GM12873 (cell line): Measurements from ENCODE around the gene PPIF.

ENCODE experiments used
- TF ChIP-seq, protein P1 (sequence below): IDR thresholded peaks from 2 replicates; pipeline ENCODE4 v1.5.1; 2012; ENCODE audit warnings: low read depth, mild to moderate bottlenecking, moderate library complexity, low read length, control low read depth; ENCODE audit not compliant: insufficient read depth; ENCODE audit errors: missing control alignments

Gene PPIF

DNA sequence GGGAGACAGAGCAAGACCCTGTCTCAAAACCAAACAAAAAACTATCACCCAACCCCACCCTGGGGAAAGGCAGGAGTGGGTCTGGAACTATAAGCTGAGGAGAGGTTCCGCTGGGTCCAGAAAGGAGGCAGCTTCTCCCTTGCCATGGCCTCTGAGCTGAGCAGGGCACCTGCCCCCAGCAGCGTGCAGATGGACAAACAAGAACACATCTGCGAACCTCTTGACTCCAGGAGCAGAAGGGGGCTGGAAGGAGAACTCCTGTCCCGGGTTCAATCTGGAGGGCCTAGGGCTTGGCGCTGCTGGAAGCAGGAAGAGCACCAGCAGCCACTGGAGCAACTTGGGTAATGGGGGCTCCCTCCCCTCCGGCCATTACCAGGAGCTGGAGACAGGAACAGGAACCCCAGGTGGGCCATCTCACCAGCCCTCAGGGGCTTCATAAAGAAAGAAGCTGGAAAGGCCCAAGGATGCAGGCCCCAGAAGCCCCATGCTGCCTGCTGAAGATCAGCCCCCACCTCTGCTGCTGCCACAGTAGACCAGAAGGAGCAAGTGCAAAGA lies 19.0 kb upstream of the PPIF start:
- TF ChIP-seq, protein P1, sequence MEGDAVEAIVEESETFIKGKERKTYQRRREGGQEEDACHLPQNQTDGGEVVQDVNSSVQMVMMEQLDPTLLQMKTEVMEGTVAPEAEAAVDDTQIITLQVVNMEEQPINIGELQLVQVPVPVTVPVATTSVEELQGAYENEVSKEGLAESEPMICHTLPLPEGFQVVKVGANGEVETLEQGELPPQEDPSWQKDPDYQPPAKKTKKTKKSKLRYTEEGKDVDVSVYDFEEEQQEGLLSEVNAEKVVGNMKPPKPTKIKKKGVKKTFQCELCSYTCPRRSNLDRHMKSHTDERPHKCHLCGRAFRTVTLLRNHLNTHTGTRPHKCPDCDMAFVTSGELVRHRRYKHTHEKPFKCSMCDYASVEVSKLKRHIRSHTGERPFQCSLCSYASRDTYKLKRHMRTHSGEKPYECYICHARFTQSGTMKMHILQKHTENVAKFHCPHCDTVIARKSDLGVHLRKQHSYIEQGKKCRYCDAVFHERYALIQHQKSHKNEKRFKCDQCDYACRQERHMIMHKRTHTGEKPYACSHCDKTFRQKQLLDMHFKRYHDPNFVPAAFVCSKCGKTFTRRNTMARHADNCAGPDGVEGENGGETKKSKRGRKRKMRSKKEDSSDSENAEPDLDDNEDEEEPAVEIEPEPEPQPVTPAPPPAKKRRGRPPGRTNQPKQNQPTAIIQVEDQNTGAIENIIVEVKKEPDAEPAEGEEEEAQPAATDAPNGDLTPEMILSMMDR: no peak

DNA sequence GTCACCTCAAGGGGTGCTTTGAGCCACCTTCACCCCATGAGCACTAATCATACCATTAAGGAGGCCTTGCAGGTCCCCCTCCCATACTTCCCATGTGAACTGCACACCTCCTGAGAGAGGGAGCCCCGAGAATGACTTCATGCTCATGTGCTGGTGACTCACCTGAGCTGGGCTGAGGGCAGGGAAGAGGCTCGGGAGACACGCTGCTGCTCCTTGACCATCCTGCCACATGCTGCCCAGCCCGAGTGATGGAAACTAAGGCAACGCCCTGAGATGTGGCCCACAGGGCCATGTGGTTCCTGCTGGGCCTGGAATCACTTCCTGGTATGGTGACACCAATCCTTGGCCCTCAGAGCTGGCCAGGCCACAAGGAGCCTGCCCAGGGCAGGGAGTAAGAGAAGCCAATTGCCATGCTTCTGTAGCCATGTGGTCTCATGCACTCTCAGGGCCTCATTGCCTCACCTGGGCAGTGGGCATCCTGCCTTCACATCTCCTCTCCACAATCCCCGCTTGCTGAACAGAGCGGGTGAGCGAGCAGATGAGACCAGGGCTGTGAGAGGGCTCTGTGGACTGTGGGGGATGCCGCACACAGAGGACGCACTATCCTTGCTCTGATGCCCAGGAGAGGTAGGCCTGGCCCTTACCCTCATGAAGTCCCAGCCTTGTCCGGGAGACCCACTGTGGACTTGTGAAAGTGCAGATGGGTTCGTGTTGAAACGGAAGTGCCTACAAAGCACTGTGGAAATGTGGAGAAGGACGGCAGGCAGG lies 18.3 kb upstream of the PPIF start:
- TF ChIP-seq, protein P1: no peak

DNA sequence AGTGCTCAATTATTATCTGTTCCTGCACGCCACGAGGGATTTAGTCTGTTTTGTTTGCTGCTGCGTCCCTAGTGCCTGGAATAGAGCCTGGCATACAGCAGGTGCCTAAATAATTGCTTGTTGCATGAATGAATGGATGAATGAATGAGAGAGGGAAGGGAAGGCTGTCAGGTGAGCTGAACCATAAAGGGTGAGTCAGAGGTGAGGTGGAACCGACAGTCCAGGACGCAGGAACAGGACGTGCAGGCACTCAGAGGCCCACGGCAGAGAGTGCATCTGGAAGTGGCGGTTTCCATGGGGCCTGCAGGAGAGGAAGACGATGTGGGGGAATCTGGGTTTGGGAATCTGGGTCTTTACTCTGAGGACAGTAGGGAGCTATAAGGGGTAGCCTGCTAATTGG lies 17.7 kb upstream of the PPIF start:
- TF ChIP-seq, protein P1: no peak

DNA sequence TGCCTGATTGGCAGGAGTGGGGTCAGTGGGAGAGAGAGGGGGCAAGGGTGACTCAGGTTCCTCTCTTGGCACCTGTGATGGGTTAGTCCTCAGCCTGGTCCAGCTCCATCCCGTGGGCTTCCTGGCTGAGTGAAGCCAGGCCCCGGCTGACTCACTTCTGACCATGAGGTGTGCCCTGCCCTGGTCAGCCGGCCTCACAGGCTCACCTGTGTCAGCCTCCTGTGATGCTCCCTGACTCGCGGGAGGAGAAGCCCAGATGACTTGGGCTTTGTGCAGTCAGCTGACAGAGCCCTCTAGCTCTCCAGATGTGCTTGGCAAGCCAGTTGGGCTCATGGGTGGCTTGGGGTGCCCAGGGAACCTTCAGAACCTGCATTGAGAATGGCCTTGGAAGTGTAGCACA lies 16.0 kb upstream of the PPIF start:
- TF ChIP-seq, protein P1: no peak

DNA sequence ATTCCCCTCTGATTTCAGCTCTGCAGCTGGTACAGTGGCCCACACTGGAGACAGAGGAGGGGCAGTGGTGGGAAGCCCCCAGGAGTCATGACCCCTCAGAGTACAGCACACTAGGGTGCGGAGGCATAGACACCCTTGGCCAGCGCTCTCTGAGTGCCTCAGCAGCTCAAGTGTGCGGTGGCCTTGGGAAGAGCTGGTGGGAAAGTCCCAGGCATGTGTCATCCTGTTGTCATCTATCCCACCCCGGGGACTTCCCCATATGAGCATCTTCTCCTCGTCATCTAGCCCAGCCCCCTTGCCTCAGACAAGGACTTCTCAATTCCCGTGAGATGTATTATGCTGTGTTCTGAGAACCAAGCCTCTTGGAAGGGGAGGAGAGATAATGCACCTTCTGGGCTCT lies 15.6 kb upstream of the PPIF start:
- TF ChIP-seq, protein P1: no peak

DNA sequence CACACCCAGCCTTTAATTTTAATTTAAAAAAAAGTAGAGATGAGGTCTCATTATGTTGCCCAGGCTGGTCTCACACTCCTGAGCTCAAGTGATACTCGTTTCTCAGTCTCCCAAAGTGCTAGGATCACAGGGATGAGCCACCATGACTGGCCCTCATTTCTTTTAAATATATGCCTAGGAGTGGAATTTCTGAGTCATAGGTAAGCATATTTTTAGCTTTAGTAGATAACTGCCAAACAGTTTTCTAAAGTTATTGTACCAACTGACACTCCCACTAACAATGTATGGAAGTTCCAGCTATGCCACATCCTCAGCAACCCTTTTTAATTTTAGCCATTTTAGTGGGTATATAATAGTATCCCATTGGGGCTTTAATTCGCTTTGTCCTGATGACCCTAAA lies 13.8 kb upstream of the PPIF start:
- TF ChIP-seq, protein P1: no peak

DNA sequence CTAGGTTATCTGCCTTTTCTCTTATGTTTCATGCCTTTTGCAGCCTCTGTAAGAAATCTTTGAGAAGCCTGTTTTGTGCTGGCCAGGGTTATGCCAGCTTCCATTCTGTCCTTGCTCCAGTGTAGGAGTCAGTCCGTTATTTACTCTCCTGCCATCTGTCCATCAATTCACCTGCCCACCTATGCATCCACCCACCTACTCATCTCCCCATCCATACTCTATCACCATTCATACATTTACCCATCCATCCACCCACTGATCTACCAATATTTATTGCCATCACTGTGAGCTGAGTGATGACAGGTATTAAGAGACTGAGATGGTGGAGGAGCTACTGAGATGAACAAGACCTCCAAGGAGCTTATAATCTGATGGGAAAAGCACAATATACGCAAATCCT lies 12.7 kb upstream of the PPIF start:
- TF ChIP-seq, protein P1: no peak
